ENCODE data around the gene PSMA8.
A peak's percentile ranks its signal among the peaks of the same experiment; 100 is the strongest.
"Not testable (repeated sequence)": the region's sequence is repeated elsewhere in the genome, so short reads cannot be mapped to it uniquely, and the experiment has no call there.

PSMA8 gene

GRCh38 chr18:26176134-26176533 lies 42.5 kb downstream of the PSMA8 start:
- DNase-seq (ENCODE audit: low read depth) = no peak

DNA sequence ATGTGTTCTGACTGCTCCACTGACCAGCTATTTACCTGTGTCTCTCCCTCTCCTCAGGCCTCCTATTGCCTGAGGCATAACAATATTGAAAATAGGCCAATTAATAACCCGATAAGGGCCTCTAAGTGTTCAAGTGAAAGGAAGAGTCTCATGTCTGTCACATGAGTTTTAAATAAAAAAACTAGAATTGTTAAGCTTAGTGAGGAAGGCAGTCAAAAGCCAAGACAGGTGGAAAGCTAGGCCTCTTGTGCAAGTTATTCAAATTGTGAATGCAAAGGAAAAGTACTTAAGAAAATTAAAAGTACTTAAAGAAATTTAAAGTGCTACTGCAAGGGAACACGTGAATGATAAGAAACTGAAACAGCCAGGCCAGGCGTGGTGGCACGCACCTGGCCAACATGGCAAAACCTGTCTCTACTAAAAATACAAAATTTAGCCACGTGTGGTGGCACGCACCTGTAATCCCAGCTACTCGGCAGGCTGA lies 47.7 kb downstream of the PSMA8 start:
- no peak for DNase-seq (ENCODE audit: low read depth)

GRCh38 chr18:26183395-26184112 lies 49.9 kb downstream of the PSMA8 start:
- DNase-seq (ENCODE audit: low read depth) = no peak

DNA sequence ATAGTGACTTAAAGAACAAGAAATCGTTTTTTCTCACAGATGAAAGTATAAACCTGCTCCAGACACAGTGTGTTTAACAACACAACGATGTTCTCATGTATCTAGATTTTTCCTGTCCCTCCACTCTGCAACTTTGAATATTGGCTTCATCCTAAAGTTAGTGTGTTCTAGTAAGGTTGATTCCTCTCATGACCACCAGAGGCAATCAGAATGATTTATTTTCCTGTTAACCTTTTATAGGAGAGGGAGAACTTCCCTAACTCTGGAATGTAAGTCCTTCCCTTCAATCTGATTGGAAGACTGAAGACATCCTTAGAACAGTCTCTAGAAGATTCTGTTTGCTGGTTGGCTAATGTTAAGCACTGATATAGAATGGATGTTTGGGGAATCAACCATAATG lies 51.6 kb downstream of the PSMA8 start:
- peak; percentile 45 for DNase-seq (ENCODE audit: low read depth)

DNA sequence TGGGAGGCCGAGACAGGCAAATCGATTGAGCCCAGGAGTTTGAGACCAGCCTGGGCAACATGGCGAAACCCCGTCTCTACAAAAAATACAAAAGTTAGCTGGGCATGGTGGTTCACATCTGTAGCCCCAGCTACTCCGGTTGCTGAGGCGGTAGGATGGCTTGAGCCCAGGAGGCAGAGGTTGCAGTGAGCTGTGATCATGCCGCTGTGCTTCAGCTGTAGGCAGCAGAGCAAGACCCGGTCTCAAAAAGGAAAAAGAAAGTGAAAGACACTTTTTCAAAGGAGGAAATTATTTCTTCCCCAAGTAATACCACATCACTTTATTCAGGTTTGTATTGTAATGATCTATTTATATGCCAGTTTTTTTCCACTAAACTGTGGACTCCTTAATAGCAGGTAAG lies 56.8 kb downstream of the PSMA8 start:
- DNase-seq (ENCODE audit: low read depth) = no peak

DNA sequence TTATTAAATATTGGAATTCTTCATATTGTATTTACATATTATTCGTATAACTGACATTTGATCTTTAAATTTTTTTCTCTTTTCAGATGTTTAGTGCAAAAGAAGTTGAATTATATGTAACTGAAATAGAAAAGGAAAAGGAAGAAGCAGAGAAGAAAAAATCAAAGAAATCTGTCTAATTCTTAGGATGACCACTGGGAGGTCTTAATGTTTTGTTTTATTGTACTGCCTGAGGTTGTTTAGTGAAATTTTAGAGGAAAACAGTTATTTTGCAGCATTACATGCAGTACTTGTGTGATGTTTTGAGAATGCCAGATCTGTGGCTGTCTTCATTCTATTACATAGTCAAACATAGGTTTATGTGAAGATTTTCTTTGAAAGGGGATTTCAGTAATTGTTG lies 58.6 kb downstream of the PSMA8 start:
- DNase-seq (ENCODE audit: low read depth) = no peak

- no peak for DNase-seq (ENCODE audit: low read depth)
Measured at GRCh38 chr18:26196605-26197004, 62.9 kb downstream of the PSMA8 start.

DNA sequence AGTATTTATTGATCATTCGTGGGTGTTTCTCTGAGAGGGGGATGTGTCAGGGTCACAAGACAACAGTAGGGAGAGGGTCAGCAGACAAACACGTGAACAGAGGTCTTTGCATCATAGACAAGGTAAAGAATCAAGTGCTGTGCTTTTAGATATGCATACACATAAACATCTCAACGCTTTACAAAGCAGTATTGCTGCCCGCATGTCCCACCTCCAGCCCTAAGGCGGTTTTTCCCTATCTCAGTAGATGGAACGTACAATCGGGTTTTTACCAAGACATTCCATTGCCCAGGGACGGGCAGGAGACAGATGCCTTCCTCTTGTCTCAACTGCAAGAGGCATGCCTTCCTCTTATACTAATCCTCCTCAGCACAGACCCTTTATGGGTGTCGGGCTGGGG lies 68.3 kb downstream of the PSMA8 start:
- DNase-seq (ENCODE audit: low read depth) = not testable (repeated sequence)

DNA sequence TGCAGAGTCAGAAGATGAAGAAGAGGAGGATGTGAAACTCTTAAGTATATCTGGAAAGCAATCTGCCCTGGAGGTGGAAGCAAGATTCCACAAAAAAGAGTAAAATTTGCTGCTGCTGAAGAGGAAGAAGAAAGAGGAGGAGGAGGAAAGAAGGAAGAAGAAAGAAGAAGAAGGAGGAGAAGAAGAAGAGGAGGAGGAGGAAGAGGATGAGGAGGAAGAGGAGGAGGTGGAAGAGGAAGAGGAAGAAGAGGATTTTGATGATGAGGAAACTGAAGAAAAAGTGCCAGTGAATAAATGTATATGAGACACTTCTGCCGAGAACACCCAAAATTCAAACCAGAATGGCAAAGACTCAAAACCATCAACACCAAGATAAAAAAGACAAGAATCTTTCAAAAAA lies 71.6 kb downstream of the PSMA8 start:
- DNase-seq (ENCODE audit: low read depth) = no peak

DNA sequence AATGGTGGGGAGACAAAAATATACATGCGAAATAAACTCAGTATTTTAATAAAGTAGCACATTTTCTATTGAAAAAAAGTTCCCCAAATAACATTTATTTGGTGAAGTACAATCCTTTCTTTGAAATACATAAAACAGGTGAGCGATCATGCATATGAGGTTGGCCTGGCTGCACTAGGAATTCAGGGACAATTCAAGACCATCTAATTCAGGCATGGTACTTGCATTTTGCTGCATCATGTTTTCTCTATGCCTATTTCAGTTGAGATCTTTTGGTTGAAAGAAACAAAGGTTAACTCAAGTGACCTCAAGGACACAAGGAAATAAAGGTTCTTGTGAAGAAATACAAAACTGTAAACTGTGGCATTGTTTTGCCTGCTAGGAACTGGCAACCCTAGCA lies 72.8 kb downstream of the PSMA8 start:
- no peak for DNase-seq (ENCODE audit: low read depth)

DNA sequence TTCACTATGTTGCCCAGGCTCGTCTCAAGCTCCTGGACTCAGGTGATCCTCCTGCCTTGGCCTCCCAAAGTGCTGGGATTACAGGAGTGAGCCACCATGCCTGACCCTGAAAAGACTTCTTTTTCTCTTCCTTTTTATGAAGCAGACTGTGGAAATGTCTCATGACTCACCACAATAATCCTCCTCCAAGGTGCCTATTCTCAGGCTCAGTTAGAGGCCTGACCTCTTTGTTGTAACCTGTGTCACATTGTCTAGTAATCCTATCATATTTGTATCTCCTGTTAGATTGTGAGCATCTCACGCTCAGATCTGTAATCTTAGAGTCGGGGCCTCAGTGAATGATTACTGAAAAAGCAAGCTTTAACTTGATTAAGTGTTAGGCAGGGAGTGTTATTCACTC lies 74.3 kb downstream of the PSMA8 start:
- DNase-seq (ENCODE audit: low read depth) = peak; percentile 11

GRCh38 chr18:26208977-26209376 lies 75.3 kb downstream of the PSMA8 start:
- no peak for DNase-seq (ENCODE audit: low read depth)

- DNase-seq (ENCODE audit: low read depth) = no peak
Measured at GRCh38 chr18:26210147-26210546, 76.5 kb downstream of the PSMA8 start.

GRCh38 chr18:26215247-26215970 lies 81.7 kb downstream of the PSMA8 start:
- DNase-seq (ENCODE audit: low read depth) = no peak

DNA sequence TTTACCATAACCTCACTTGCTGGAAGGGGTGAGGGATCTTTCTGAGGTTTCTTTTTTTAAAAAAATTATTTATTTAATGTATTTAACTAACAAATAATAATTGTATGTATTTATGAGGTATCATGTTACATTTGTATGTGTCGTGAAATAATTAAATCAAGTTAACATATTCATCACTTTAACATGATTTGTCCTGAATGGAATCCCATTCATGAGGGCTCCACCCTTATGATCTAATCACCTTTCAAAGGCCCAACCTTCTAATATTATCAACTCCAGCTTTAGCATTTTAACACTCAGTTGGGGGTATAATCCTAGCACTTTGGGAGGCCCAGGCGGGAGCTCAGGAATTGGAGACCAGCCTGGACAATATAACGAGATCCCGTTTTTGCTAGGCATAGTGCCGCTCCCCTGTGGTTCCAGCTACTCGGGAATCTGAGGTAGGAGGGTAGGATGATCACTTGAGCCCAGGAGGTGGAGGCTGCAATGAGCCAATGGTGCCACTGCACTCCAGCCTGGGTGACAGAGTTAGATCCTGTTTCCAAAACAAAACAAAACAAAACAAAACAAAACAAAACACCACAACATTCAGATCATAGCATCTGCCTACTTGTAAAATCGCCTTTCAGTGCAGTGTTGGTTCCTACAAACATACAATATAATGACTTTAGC lies 91.5 kb downstream of the PSMA8 start:
- no peak for DNase-seq (ENCODE audit: low read depth)

DNA sequence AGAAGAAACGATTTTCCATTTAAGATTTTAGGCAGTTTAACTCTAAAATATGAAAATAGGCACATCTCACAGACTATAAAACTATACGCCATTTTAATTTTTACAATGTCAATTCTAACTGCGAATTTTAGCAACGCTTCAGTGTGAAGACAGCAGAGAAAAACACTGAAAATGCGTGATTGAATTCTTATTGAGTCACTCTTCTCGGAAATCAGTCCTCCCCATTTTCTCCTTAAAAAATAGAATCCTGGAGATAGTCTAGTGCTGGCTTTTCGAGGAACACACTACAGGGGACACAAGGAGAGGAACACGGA lies 92.2 kb downstream of the PSMA8 start:
- DNase-seq (ENCODE audit: low read depth) = no peak

DNA sequence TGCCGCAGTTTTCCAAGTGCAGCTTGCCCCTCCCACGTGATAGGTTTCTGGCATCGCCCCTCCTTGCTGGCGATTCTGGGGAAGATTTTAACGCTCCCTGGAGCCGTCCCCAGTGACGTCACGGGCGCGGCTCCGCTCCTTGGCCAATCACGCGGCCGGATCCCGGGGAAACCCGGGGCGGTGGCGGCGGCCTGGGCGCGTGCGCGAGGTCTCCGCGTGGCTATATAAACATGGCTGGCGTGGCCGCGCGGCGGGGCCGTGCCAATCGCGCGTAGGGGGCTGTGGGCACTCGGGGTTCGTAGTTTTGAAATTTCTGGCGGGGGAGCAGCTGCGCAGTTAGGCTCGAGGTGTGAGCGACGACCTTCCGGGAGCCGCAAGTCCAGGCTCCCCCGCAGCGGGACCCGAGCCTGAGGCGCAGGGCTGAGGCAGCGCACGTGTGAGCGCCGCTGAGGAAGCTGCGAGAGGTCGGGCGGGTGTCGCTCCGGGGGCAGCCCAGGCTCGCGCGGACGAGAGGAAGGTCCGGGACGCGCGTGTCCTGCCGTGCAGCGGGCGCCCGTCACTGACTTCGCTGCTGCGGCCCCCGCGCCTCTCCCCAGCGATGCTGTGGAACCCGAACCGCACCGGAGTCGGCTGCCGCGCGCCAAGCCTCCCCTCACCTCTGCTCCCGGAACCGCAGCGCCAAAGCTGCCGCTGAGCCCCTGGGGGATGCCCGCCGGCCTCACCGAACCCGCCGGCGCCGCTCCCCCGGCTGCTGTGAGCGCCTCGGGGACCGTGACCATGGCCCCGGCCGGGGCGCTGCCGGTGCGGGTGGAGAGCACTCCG lies 92.8 kb downstream of the PSMA8 start, which contains the start of gene TAF4B:
Gene TAF4B (plus strand): TSS at position 217 of the 822 bp plus-strand sequence. CDS start 489 bp downstream, at position 706.
- DNase-seq (ENCODE audit: low read depth) = peak; percentile 94

- peak; percentile 39 for DNase-seq (ENCODE audit: low read depth)
Measured at GRCh38 chr18:26227051-26227670, 93.5 kb downstream of the PSMA8 start.

- no peak for DNase-seq (ENCODE audit: low read depth)
Measured at GRCh38 chr18:26228562-26229260, 95.0 kb downstream of the PSMA8 start.

DNA sequence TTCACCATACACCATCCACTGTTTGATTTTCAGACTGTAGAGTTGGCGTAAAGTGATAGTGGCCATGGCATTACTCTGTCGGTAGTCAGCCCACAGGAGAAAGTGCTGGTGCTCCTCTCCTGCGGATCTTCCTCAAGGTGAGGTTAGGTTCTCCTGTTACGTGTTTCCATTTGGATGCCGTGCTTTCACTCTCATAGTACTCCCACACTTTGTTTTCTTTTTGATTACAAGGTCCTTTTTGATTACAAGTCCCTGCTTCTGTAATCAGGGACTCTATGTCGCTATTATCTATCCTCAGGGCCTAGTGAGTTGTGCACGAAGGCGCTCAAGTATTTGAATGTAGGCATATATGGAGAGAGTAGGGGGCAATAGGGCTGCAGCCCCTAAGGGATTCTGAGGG lies 96.8 kb downstream of the PSMA8 start:
- no peak for DNase-seq (ENCODE audit: low read depth)

DNA sequence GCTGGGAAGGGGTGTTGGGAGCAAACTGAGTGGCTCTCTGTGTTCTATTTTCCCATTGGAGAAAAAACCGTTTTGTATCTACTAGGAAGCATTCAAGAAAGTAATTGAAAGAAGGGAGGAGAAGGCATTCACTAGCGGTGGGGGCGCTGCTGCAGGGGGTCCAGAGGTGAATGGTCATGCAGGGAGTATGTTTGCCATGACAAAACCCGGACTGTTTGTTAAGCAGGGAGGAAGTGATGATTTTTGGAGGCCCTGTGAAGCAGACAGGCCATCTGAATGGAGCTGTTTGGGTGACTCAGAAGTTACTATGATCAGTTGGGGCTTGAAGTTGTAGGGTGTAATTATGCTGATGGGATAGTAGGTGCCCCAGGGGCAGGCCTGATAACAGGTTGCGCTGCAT lies 99.5 kb downstream of the PSMA8 start:
- no peak for DNase-seq (ENCODE audit: low read depth)
